GM21526 (cell line): ENCODE measurements around the gene KIF2C.
"Not testable (repeated sequence)": the region's sequence is repeated elsewhere in the genome, so short reads cannot be mapped to it uniquely, and the experiment has no call there.

Experiments
- ATAC-seq: cut with Tn5 transposase; IDR thresholded peaks from one replicate; pipeline ENCODE4 v1.9.1; 2021; ENCODE audit warnings: moderate library complexity; ENCODE audit not compliant: unreplicated experiment, low FRiP score

Gene KIF2C

GRCh38 chr1:44717653-44718052 lies 22.0 kb upstream of the KIF2C start:
- no peak for ATAC-seq

- ATAC-seq: no peak
Observed at GRCh38 chr1:44718091-44718490, 21.5 kb upstream of the KIF2C start.

GRCh38 chr1:44719318-44719717 lies 20.3 kb upstream of the KIF2C start:
- ATAC-seq: no peak

GRCh38 chr1:44720281-44720680 lies 19.4 kb upstream of the KIF2C start:
- no peak for ATAC-seq

GRCh38 chr1:44721485-44722361 lies 17.9 kb upstream of the KIF2C start:
- ATAC-seq: peak; percentile 70

- ATAC-seq: no peak
Observed at GRCh38 chr1:44723064-44723463, 16.6 kb upstream of the KIF2C start.

- ATAC-seq: no peak
Observed at GRCh38 chr1:44723496-44724295, 15.9 kb upstream of the KIF2C start.

- ATAC-seq: no peak
Observed at GRCh38 chr1:44724296-44724954, 15.2 kb upstream of the KIF2C start.

- no peak for ATAC-seq
Observed at GRCh38 chr1:44724955-44725698, 14.5 kb upstream of the KIF2C start.

GRCh38 chr1:44730741-44731512 lies 8.7 kb upstream of the KIF2C start, which contains the start of gene RNU5D-1:
Gene RNU5D-1 (minus strand): TSS chr1:44731170.
- peak; percentile 54 for ATAC-seq

- no peak for ATAC-seq
Observed at GRCh38 chr1:44733365-44733764, 6.3 kb upstream of the KIF2C start.

- no peak for ATAC-seq
Observed at GRCh38 chr1:44733784-44734183, 5.9 kb upstream of the KIF2C start.

- ATAC-seq: no peak
Observed at GRCh38 chr1:44735992-44736391, 3.6 kb upstream of the KIF2C start.

GRCh38 chr1:44738953-44739306 lies 707 bp upstream of the KIF2C start:
- not testable (repeated sequence) for ATAC-seq

GRCh38 chr1:44740179-44740617 lies 561 bp downstream of the KIF2C start:
- ATAC-seq: no peak

- ATAC-seq: no peak
Observed at GRCh38 chr1:44743211-44743610, 3.6 kb downstream of the KIF2C start.

GRCh38 chr1:44747878-44748277 lies 8.2 kb downstream of the KIF2C start:
- no peak for ATAC-seq

GRCh38 chr1:44757420-44757819 lies 17.8 kb downstream of the KIF2C start:
- no peak for ATAC-seq

GRCh38 chr1:44759077-44759476 lies 19.4 kb downstream of the KIF2C start:
- ATAC-seq: no peak

GRCh38 chr1:44760876-44761275 lies 21.2 kb downstream of the KIF2C start:
- no peak for ATAC-seq
